A172 (cell line): Measurements from ENCODE around the gene SIK3. TPM values are rescaled to one million over a fixed set of nuclear protein-coding genes. Genes with fewer than 3 reads are reported as not detected.

ENCODE experiments used
- DNase-seq: peaks from one replicate; pipeline ENCODE4 v3.0.0-alpha.2; 2015; ENCODE audit warnings: low spot score
- total RNA-seq: library from RNA; depleted of rRNA; stranded (reverse); fragments of >200 nt; shearing (Covaris generic); gene quantifications from 2 replicates; pipeline ENCODE4 v1.2.3, GENCODE V29; 2014

SIK3 gene
- total RNA-seq, 1 experiment from 2014 or later, result 6.9 TPM

DNA sequence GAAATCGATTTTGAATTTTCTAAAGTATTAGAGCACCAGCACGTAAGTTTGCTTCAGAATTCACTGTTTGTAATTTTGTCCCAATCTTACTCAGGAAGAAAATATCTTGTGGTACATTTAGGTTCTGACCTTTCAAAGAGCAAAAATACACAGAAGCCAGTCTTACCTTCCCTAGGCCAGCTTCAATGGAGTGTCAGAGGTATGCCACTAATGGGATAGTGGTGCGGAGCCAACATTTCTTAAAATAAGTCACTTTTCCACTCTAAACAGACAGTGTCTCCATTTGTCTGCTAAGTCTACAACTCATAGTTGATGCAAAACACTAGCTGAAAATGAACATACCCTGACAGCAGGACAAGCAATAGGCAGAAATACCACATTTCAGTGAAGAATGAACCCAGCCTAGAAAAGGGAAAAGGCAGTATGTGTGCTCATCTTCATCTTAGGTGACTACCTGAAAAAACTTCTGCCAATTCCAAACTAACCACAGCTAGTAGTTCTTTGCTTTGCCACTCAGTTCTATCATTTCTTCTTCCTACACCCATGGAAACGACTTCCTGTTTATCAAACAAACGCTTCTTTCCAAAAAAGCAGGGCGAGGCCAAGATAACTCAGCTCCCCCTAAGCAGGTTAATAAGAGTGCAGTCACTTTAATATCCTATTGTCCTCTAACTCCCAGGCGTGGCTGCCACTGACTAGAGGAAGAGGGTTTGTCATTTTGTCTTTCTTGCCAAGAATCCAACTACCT lies 166.8 kb downstream of the SIK3 start:
- peak; percentile 9 for DNase-seq

DNA sequence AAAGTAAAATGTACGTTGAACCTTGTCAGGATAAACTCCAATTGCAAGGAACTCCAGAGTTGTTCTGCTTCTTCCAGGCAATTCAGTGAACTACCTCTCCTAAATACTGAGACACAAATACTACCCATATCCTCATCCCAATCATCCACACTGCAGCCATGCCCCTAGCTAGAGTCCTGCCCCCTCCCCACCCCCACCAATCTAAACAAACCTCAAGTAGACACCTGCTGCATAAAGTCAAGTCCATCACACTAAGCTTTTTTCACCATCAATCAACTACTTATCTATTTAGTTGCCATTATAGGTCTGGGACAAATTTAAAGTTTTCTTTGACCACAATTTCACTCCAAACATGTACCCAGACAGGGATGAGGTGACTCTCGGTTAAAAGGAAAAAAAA lies 167.6 kb downstream of the SIK3 start:
- no peak for DNase-seq

- no peak for DNase-seq
Measured at GRCh38 chr11:116930177-116930576, 168.1 kb downstream of the SIK3 start.

DNA sequence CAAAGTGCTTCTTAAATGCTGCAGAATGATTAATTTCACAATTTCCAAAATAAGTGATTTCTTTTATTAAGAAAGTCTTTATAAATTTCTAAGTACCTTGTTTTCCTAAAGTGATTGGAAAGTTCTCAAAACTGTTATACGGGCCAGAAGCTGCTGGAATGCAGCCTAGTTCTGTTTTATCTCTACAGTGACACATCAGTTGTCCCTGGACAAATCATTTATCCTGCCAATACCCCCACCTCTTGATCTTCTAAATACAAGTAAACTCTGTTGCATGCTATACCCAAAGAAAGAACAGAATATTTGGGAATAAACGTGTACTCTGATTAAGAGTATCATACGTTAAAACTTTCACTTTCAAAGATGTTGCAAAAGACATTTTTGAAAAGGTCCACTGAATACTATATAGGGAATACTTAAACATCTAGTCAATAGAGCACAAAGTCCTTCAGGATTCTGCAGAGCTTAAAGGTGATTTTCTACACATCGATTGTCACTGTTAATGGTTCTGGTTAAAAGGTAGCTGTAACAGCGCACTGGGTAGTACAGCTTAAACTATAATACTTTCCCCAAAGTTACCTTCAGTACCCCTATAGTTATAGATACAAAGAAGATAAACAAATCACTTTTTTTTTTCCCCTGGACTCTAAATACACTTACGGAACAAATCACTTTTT lies 168.7 kb downstream of the SIK3 start:
- DNase-seq, result no peak

DNA sequence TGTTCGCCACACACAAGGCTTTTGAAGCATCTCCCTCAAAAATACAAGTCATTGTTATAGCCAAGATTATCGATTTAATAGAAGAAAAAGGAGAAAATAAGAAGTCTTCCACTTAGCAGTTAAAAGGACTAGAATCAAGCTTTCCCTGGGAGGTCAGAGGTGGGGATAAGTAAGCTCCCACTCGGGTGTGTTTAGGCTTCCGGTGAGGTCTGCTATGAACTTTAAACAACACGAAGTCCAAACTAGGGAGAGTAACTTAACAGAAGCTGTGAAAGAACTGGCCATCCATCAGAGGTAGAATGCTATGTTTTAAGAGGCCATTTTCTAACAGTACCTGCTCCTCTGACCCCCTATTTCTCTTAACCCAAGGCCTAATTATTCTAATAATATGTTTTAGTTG lies 169.4 kb downstream of the SIK3 start:
- DNase-seq, result no peak

DNA sequence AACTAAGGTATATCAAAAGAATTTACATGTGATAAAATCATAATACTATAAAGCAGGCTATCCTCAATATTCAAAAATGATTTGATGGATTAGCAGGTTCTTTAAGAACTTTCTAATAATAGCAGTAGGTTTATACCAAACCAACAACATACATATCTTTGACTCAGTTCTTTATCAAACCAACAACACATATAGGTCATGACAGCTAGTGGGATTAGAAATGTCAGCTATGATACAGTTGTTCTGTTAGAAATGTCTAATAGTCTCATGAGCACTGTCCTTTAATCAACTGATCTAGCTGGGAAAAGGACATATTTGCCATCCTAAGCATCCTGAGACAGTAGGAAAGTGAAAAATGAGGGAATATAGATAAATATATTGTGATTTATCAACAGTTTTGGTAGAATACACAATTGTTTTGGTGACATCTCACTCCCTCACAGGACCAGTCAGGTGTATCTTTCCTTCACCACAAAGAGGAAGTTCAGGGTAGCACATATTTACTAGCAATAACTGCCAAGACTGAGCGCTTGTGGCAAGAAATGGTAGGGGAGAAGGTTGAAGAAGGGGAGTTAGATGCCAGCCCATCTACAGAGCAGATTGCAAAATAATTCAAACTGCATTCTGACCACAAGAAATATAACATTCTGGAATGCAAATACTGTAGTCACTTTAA lies 170.0 kb downstream of the SIK3 start:
- DNase-seq, result no peak

- DNase-seq, result no peak
Measured at GRCh38 chr11:116927163-116927974, 170.9 kb downstream of the SIK3 start.

DNA sequence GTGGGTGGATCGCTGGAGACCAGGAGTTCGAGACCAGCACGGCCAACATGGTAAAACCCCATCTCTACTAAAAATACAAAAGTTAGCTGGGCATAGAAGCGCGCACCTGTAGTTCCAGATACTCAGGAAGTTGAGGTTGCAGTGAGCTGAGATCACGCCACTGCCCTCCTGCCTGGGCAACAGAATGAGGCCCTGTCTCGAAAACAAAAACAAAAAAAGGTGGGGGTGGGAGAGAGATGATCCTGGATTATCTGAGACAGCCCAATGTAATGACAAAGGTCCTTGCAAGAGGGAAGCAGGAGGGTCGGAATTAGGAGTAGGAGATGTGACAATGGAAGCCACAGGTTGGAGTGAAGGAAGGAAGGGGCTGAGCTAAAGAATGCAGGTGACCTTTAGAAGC lies 173.2 kb downstream of the SIK3 start:
- DNase-seq, result no peak

GRCh38 chr11:116918925-116919655 lies 179.1 kb downstream of the SIK3 start:
- DNase-seq, result no peak

DNA sequence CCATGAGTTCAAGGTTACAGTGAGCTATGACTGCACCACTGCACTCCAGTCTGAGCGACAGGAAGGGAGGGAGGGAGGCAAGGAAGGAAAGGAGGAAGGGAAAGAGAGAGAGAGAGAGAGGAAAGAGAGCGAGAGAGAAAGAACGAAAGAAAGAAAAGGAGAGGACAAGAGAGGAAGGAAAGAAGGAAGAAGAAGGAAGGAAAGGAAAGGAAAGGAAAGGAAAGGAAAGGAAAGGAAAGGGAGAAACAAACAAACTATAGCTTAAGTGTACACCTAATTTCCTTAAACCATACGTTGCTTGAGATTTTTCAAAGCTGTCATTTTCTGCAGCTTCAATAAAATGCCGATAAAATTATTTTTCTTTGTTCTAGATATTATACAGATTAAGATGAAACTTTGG lies 180.6 kb downstream of the SIK3 start:
- no peak for DNase-seq

DNA sequence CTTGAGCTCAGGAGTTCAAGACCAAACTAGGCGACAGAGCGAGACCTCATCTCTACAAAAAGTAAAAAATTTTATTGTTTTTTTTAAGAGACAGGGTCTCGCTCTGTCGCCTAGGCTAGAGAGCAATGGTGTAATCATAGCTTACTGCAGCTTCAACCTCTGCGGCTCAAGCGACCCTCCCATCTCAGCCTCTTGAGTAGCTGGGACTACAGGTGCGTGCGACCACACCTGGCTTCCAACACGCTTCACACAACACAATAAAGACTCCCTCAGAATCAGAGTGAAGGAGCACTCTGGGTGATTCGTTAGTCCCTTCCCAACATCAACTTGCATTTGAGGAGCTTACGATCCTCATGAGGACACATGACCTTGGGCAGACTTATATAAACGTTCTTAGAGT lies 181.3 kb downstream of the SIK3 start:
- DNase-seq, result no peak

- no peak for DNase-seq
Measured at GRCh38 chr11:116916052-116916451, 182.2 kb downstream of the SIK3 start.

GRCh38 chr11:116913000-116913399 lies 185.2 kb downstream of the SIK3 start:
- DNase-seq, result no peak

GRCh38 chr11:116911976-116912734 lies 186.1 kb downstream of the SIK3 start:
- no peak for DNase-seq

GRCh38 chr11:116910847-116911246 lies 187.4 kb downstream of the SIK3 start:
- no peak for DNase-seq

DNA sequence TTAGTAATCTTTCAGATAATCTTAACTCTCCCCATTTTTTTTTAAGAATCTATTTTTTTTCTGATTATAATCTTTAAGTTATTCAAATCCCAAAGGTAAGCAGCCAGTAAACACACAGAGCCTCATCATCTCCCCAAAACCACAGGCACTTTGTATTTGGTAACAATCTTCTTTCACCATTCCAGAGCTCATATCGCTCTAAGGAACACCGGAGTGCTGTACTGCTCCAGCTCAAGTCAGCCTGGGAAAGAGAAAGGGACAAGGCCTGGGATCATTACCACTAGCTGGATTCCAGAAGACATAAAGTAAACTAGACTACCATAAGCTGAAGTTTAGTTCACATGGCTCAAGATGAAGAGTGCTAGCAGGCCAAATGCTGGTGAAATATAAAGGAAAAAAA lies 187.8 kb downstream of the SIK3 start:
- DNase-seq, result no peak

GRCh38 chr11:116909245-116909644 lies 189.0 kb downstream of the SIK3 start:
- no peak for DNase-seq

DNA sequence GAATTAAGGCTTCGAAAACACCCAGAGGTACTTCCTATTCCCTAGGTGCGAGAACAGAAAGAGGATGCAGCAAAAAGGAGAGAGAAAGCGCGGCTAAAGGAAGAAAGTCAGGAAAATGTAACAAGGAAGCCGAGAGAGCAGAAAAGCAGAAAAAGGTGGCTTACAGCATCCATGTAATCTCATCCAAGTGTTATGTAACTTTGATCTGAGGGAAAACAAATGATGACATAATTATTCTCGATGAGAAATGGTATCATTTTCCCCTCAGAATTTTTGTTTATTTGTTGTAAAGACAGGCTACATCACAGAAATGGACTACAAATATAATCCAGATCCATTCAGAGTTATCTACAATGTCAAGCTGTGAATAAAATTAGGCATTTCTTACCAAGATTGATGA lies 191.7 kb downstream of the SIK3 start:
- no peak for DNase-seq

DNA sequence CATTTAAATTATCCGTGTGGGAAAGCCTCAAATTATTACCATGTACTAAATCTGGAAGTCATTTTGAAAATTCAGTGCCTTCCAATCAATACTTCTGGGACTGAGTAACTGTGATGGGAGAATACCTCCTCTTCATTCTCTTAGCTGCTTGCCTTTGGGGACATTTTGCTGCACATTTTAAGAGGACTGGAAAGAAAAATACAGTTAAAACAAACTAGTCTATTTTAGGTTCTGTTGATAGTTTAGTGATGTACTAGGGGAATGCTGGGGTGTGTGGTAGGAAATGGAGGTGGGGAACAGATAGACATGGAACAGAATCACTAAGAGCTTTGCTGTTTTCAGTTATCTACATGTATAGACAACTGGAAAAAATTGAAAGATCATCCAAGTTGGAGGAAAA lies 195.1 kb downstream of the SIK3 start:
- DNase-seq, result no peak

- DNase-seq, result no peak
Measured at GRCh38 chr11:116901964-116902688, 196.1 kb downstream of the SIK3 start.
